ENCODE data around the gene IARS2.
A peak's percentile ranks its signal among the peaks of the same experiment; 100 is the strongest.
"Not testable (repeated sequence)": the region's sequence is repeated elsewhere in the genome, so short reads cannot be mapped to it uniquely, and the experiment has no call there.

IARS2 gene

GRCh38 chr1:220164517-220164916 is 70.6 kb downstream of the IARS2 start:
- H3K9me3 Mint-ChIP-seq: no peaks in the 10 kb centered on the region
- H3K36me3 Mint-ChIP-seq (ENCODE audit: low read depth): peaks cover 51% of the 10 kb centered on the region
- H3K4me1 Mint-ChIP-seq: peaks cover 6% of the 10 kb centered on the region
- H3K27me3 Mint-ChIP-seq (ENCODE audit: low read depth): no peaks in the 10 kb centered on the region
- TF ChIP-seq CTCF (IDR thresholded peaks at IDR 0.05; ENCODE audit: unreplicated experiment in 3 of 3): no peak
- H3K27ac Mint-ChIP-seq: peak overlapping the region in 2 of 3 experiments; percentile 38 to 55
- H3K4me3 Mint-ChIP-seq: no peak overlapping the region

GRCh38 chr1:220166853-220167252 is 72.9 kb downstream of the IARS2 start:
- no peak overlapping the region for H3K4me3 Mint-ChIP-seq
- peaks cover 6% of the 10 kb centered on the region for H3K4me1 Mint-ChIP-seq
- no peak for TF ChIP-seq CTCF (IDR thresholded peaks at IDR 0.05; ENCODE audit: unreplicated experiment in 3 of 3)
- H3K27ac Mint-ChIP-seq: no peak overlapping the region
- H3K9me3 Mint-ChIP-seq: no peaks in the 10 kb centered on the region
- H3K27me3 Mint-ChIP-seq (ENCODE audit: low read depth): no peaks in the 10 kb centered on the region
- H3K36me3 Mint-ChIP-seq (ENCODE audit: low read depth): peaks cover 54% of the 10 kb centered on the region

- H3K36me3 Mint-ChIP-seq (ENCODE audit: low read depth): peaks cover 72% of the 10 kb centered on the region
- H3K4me1 Mint-ChIP-seq; H3K27me3 Mint-ChIP-seq (ENCODE audit: low read depth); H3K4me3 Mint-ChIP-seq; H3K27ac Mint-ChIP-seq; H3K9me3 Mint-ChIP-seq: not testable (repeated sequence)
These were observed 76.0 kb downstream of the IARS2 start for GRCh38 chr1:220169887-220170286.

- Mint-ChIP-seq H3K27ac (no peak overlapping the region), H3K4me1 (no peaks in the 10 kb centered on the region), H3K36me3 (ENCODE audit: low read depth) (peaks cover 74% of the 10 kb centered on the region), H3K4me3 (no peak overlapping the region), H3K9me3 (no peaks in the 10 kb centered on the region), H3K27me3 (ENCODE audit: low read depth) (no peaks in the 10 kb centered on the region)
- no peak for TF ChIP-seq CTCF (IDR thresholded peaks at IDR 0.05; ENCODE audit: unreplicated experiment in 3 of 3)
These were observed 77.0 kb downstream of the IARS2 start for GRCh38 chr1:220170836-220171526.

- H3K27ac Mint-ChIP-seq: no peak overlapping the region
- H3K4me3 Mint-ChIP-seq: no peak overlapping the region
- peaks cover 3% of the 10 kb centered on the region for H3K9me3 Mint-ChIP-seq
- no peaks in the 10 kb centered on the region for H3K4me1 Mint-ChIP-seq
- no peak for TF ChIP-seq CTCF (IDR thresholded peaks at IDR 0.05; ENCODE audit: unreplicated experiment in 3 of 3)
- peaks cover 79% of the 10 kb centered on the region for H3K36me3 Mint-ChIP-seq (ENCODE audit: low read depth)
- no peaks in the 10 kb centered on the region for H3K27me3 Mint-ChIP-seq (ENCODE audit: low read depth)
These were observed 82.6 kb downstream of the IARS2 start for GRCh38 chr1:220176540-220176939.

- no peaks in the 10 kb centered on the region for H3K27me3 Mint-ChIP-seq (ENCODE audit: low read depth)
- H3K4me3 Mint-ChIP-seq: no peak overlapping the region
- peaks cover 3% of the 10 kb centered on the region for H3K9me3 Mint-ChIP-seq
- peaks cover 9% of the 10 kb centered on the region for H3K4me1 Mint-ChIP-seq
- peaks cover 55% of the 10 kb centered on the region for H3K36me3 Mint-ChIP-seq (ENCODE audit: low read depth)
- peak overlapping the region in 1 of 3 experiments; percentile 62 for H3K27ac Mint-ChIP-seq
- no peak for TF ChIP-seq CTCF (IDR thresholded peaks at IDR 0.05; ENCODE audit: unreplicated experiment in 3 of 3)
These were observed 88.2 kb downstream of the IARS2 start for GRCh38 chr1:220182111-220182510.

Data from nephron (organoid).